GM12873 (cell line): ENCODE results near the gene WDR13.
A peak's percentile ranks its signal among the peaks of the same experiment; 100 is the strongest.

Experiments
- CTCF ChIP-seq: IDR thresholded peaks from 2 replicates; pipeline ENCODE4 v1.5.1; 2012; ENCODE audit warnings: low read depth, mild to moderate bottlenecking, moderate library complexity, low read length, control low read depth; ENCODE audit not compliant: insufficient read depth; ENCODE audit errors: missing control alignments

WDR13 gene

GRCh38 chrX:48616576-48616975, 19.3 kb downstream of the WDR13 start:
- TF ChIP-seq CTCF: no peak

- TF ChIP-seq CTCF: no peak
These were observed 20.4 kb downstream of the WDR13 start for GRCh38 chrX:48617542-48618340.

- TF ChIP-seq CTCF: no peak
These were observed 29.4 kb downstream of the WDR13 start for GRCh38 chrX:48626401-48627298.

- TF ChIP-seq CTCF: peak; percentile 51
These were observed 34.2 kb downstream of the WDR13 start for GRCh38 chrX:48631376-48632090.

GRCh38 chrX:48632207-48632606, 34.9 kb downstream of the WDR13 start:
- TF ChIP-seq CTCF: no peak

- no peak for TF ChIP-seq CTCF
These were observed 39.0 kb downstream of the WDR13 start for GRCh38 chrX:48636301-48636700.

- no peak for TF ChIP-seq CTCF
These were observed 39.5 kb downstream of the WDR13 start for GRCh38 chrX:48636776-48637175.
